HEK293T (cell line): ENCODE measurements around the gene MORC1.

Source experiments
- ARNT ChIP-seq: fragments of 450-650 bp; IDR thresholded peaks from 2 replicates; pipeline ENCODE4 v1.6.1; 2017; ENCODE audit warnings: mild to moderate bottlenecking
- BHLHE40 ChIP-seq: fragments of 450-650 bp; IDR thresholded peaks from 2 replicates; pipeline ENCODE4 v1.6.1; 2016; ENCODE audit warnings: mild to moderate bottlenecking, moderate library complexity, borderline replicate concordance
- ELF4 ChIP-seq: fragments of 450-650 bp; IDR thresholded peaks from 2 replicates; pipeline ENCODE4 v1.6.1; 2017; ENCODE audit warnings: antibody characterized with exemption
- FOXA1 ChIP-seq: fragments of 450-650 bp; IDR thresholded peaks from 2 replicates; pipeline ENCODE4 v1.6.1; 2016; ENCODE audit warnings: mild to moderate bottlenecking
- FOXK2 ChIP-seq: fragments of 450-650 bp; IDR thresholded peaks from 2 replicates; pipeline ENCODE4 v1.6.1; 2016; ENCODE audit warnings: mild to moderate bottlenecking
- FOXM1 ChIP-seq: fragments of 450-650 bp; IDR thresholded peaks from 2 replicates; pipeline ENCODE4 v1.6.1; 2017; ENCODE audit warnings: mild to moderate bottlenecking, borderline replicate concordance
- HDGF ChIP-seq: fragments of 450-650 bp; IDR thresholded peaks from 2 replicates; pipeline ENCODE4 v1.6.1; 2017; ENCODE audit warnings: antibody characterized with exemption, borderline replicate concordance
- NFRKB ChIP-seq: fragments of 450-650 bp; IDR thresholded peaks from 2 replicates; pipeline ENCODE4 v1.6.1; 2016; ENCODE audit warnings: mild to moderate bottlenecking, moderate library complexity
- SP1 ChIP-seq: fragments of 450-650 bp; IDR thresholded peaks from 2 replicates; pipeline ENCODE4 v1.6.1; 2017
- SUZ12 ChIP-seq: fragments of 450-650 bp; IDR thresholded peaks from 2 replicates; pipeline ENCODE4 v1.6.1; 2016; ENCODE audit warnings: mild to moderate bottlenecking
- TARDBP ChIP-seq: fragments of 450-650 bp; IDR thresholded peaks from 2 replicates; pipeline ENCODE4 v1.6.1; 2016

DNA sequence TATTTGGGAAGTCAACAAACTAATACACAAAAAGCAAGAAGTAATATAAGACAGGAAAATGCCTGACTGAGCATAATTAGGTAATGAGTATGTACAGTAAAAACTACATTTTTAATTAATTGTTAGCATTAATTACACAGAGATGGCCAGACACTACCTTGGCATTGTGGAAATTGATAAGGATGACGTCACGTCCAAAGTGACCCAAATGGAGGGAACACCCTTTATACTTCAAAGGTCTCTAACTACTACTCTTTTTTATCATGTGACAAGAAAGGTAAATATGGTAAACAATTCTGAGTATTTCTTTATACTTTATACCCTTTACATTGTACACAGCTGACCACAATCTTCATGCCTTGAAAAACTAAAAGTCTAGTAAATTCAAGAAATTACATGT is 141.9 kb downstream of the MORC1 start:
- TF ChIP-seq FOXM1 (no peak), TARDBP (no peak), SP1 (no peak), BHLHE40 (no peak), NFRKB (no peak), ARNT (no peak), SUZ12 (no peak), ELF4 (no peak), HDGF (no peak), FOXA1 (no peak), FOXK2 (no peak)
